ENCODE results near the gene DUSP1.

DNA sequence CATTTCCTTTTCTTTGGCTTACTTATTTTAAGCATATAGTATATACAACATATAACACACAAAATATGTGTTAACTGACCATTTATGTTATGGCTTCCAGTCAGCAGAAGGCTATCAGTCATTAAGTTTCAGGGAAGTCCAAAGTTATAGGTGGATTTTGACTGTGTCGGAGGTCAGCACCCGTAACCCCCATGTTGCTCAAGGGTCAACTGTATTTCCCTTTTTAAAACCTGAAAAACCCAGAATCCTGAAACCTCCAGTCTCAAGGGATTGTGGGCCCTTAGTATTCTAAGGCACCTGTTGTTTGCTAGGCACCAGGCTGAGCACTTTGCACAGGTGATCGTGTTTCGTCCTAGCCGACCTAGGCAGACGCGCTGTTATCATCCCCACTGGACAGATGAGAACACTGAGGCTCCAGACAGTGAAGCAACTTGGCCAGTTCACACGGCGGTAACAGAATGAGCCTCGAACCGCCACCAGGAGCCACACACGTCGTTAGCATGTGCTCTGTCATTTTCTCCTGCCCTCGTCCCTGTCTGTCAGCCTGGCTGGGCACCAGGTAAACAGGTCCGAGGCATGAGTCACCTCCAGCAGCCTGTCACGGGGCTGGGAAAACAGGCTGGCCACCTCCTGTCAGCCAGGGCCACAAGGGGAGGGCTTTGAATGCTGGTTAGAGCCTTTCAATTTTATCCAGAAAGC is 39.9 kb downstream of the DUSP1 start:
- TF ChIP-seq CTCF (IDR thresholded peaks at IDR 0.05) (no peak), POLR2AphosphoS5 (IDR thresholded peaks at IDR 0.05; ENCODE audit: insufficient read depth in 1 of 2, low read depth in 1 of 2) (peak; percentile 67 to 78), POLR2A (IDR thresholded peaks at IDR 0.05) (no peak)

Measured in vagina (tissue), 2 donors.